Vagina (tissue), 2 donors: Measurements from ENCODE around the gene GCDH. TPM values are rescaled to one million over a fixed set of nuclear protein-coding genes. Genes with fewer than 3 reads are reported as not detected.

ENCODE experiments used
- DNase-seq, 2 donors: peaks; one replicate each; pipeline ENCODE4 v3.0.0-alpha.2; 2017; ENCODE audit errors: extremely low spot score in 2 of 2
- H3K27ac ChIP-seq: fragments of 200-600 bp; sonication (generic); one replicate; pipeline ENCODE4 v1.5.1; 2019
- H3K27me3 ChIP-seq: fragments of 200-600 bp; sonication (generic); one replicate; pipeline ENCODE4 v1.5.1; 2019
- H3K36me3 ChIP-seq, 2 donors: fragments of 200-600 bp; sonication (generic); one replicate each; pipeline ENCODE4 v1.5.1; 2017 to 2019
- H3K4me1 ChIP-seq: fragments of 200-600 bp; sonication (generic); one replicate; pipeline ENCODE4 v1.5.1; 2019
- H3K4me3 ChIP-seq, 2 donors: fragments of 200-600 bp; sonication (generic); 1 replicate in 1 of 2; 2 replicates in 1 of 2; pipeline ENCODE4 v1.5.1; 2016 to 2019
- H3K9me3 ChIP-seq: fragments of 200-600 bp; sonication (generic); one replicate; pipeline ENCODE4 v1.5.1; 2019
- POLR2A ChIP-seq, 2 donors: fragments of 450-650 bp; IDR thresholded peaks; one replicate each; pipeline ENCODE4 v1.6.1; 2017; ENCODE audit warnings: antibody characterized with exemption in 2 of 2, mild to moderate bottlenecking in 2 of 2, moderate library complexity in 2 of 2
- POLR2AphosphoS5 ChIP-seq, 2 donors: sonication (generic); formaldehyde crosslinking; IDR thresholded peaks; one replicate each; pipeline ENCODE4 v1.9.0; 2017; ENCODE audit warnings: antibody characterized with exemption in 2 of 2, mild to moderate bottlenecking in 2 of 2, low read depth in 1 of 2; ENCODE audit not compliant: insufficient read depth in 1 of 2
- intact Hi-C: fragments of 100-400 bp; cut with DNase I; formaldehyde crosslinking; loops from one replicate; pipeline ENCODE4 v1.15.1; 2023
- total RNA-seq: library from RNA; depleted of rRNA; stranded (reverse); fragments of >200 nt; gene quantifications from one replicate; pipeline ENCODE4 v1.2.3, GENCODE V29; 2016
- TF ChIP-seq, protein P1 (sequence below), 3 experiments: fragments of 450-650 bp in 2 of 3; fragments of 200-600 bp in 1 of 3; sonication (generic) in 1 of 3; IDR thresholded peaks; one replicate each; pipeline ENCODE4 v1.5.1; 2017 to 2019; ENCODE audit warnings: antibody characterized with exemption in 3 of 3, mild to moderate bottlenecking in 2 of 3, moderate library complexity in 2 of 3

GCDH gene
- total RNA-seq, 1 donor from 2014 or later, result 23.6 TPM

DNA sequence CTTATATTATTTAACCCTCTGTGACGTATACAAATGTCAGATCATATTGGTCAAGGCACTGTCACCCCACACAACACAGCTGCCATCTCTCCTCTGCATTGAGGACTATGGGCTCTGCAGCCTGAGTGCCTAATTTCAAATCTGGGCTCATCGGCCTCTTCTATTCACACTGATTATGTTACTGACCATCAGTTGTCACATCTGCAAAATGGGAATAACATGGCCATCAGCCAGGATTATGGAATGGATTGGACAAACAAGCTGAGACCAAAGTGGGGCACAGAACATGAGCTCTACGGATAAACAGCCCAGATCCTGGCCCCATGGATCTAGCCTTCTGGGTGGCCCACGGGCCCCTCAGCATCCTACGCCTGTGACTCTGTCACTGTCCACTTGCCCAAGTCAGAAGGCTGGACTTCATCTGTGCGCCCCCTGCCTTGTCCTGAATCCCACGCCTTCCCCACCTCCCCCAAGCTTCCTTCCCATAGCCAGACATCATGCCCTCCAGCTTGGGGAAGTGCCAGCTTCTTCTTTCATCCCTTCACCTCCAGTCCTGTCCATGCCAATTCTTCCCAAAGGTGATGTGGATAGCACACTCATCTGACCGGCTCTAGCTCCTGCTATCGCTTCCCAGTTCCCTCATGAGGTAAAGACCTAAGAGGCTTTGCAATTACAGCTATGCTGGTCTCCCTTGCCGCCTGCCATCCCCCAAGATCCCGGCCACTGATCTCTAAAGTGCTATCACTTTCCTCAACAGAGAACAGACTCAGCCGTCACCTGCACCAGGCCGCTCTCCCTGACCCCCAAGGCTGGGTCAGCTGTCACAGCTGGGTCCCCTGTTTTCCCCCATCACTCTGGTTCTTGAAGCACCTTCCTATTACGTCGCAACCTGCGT is 41.7 kb downstream of the GCDH start:
- H3K36me3 ChIP-seq, result peaks cover 0 to 21% of the 10 kb centered on the region in 2 donors
- no peak for DNase-seq
- intact Hi-C loops, result no loop called here

DNA sequence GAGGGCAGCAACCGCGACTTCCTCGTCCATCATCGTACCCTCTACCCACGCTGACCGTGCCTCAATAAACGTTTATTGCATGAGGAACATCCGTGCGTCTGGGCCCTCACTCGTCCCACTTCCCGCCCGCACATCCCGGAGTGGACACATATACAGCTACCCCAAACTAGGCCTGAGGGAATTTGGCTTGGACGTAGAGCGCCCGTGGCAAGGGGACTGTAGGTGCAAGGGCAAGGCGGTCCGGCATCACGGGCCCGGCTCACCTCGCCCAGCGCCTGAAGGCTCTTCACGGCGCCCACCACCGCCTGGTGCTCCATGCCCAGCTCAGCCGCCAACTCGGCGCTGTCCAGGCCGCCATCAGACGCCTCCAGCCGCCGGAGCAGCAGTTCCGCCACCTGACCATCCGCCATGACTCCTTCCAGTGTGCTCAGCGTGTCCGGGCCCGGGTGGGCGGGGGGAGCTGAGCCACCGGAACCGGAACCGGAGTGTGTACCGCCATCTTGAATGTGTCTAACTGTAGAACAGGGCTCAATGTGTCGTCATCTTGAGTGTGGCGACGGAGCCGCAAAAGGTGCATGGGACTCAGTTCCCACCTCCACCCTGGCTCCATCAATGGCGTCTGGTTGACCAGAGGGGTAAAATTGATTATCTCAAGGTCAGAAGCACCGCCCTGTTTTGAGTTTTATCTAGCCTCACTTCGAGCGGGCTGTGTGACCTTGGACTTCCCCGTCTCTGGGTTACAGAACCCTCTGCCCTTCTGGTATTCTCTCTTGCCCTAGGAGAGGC is 42.5 kb downstream of the GCDH start, which contains the start of gene FARSA:
FARSA (minus strand) TSS at position 425 of the 786 bp plus-strand sequence; CDS start at position 410, 15 bp downstream.
- H3K36me3 ChIP-seq, result peaks cover 0 to 13% of the 10 kb centered on the region in 2 donors
- no peaks in the 10 kb centered on the region for H3K9me3 ChIP-seq
- no peak for DNase-seq
- H3K4me3 ChIP-seq, result peak within 1 kb of the TSS; percentile 87 to 90
- H3K27me3 ChIP-seq, result no peaks in the 10 kb centered on the region
- H3K27ac ChIP-seq, result peak within 1 kb of the TSS; percentile 75
- TF ChIP-seq POLR2A (IDR thresholded peaks at IDR 0.05) (no peak), POLR2AphosphoS5 (IDR thresholded peaks at IDR 0.05; ENCODE audit: insufficient read depth in 1 of 2, low read depth in 1 of 2) (peak; percentile 90 to 95)
- intact Hi-C loops, result no loop called here
- H3K4me1 ChIP-seq, result peaks cover 27% of the 10 kb centered on the region

More for the DNA sequence above, 41.7 kb downstream of the GCDH start:
- no peak for TF ChIP-seq POLR2A (IDR thresholded peaks at IDR 0.05)
- Histone ChIP-seq H3K4me1 (peaks cover 24% of the 10 kb centered on the region), H3K27me3 (no peaks in the 10 kb centered on the region), H3K27ac (peak overlapping the region; percentile 75), H3K4me3 (peak overlapping the region; percentile 87 to 90), H3K9me3 (no peaks in the 10 kb centered on the region)

DNA sequence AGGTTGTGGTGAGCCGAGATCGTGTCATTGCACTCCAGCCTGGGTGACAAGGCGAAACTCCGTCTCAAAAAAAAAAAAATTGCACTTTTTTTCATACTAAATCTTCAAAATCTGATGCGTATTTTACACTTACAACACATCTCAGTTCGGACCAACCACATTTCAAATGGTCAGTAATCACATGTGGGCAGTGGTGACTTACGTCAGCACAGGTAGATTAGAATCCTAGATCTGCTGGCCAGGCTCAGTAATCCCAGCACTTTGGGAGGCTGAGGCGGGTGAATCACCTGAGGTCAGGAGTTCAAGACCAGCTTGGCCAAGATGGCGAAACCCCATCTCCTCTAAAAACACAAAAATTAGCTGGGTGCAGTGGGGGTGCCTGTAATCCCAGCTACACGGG is 44.1 kb downstream of the GCDH start:
- Histone ChIP-seq H3K36me3 (peaks cover 0 to 6% of the 10 kb centered on the region in 2 donors), H3K27ac (no peak overlapping the region), H3K4me1 (peaks cover 37% of the 10 kb centered on the region), H3K9me3 (no peaks in the 10 kb centered on the region), H3K4me3 (no peak overlapping the region), H3K27me3 (no peaks in the 10 kb centered on the region)
- DNase-seq, result no peak
- TF ChIP-seq POLR2AphosphoS5 (IDR thresholded peaks at IDR 0.05; ENCODE audit: insufficient read depth in 1 of 2, low read depth in 1 of 2) (no peak), POLR2A (IDR thresholded peaks at IDR 0.05) (no peak)
- TF ChIP-seq, protein P1, sequence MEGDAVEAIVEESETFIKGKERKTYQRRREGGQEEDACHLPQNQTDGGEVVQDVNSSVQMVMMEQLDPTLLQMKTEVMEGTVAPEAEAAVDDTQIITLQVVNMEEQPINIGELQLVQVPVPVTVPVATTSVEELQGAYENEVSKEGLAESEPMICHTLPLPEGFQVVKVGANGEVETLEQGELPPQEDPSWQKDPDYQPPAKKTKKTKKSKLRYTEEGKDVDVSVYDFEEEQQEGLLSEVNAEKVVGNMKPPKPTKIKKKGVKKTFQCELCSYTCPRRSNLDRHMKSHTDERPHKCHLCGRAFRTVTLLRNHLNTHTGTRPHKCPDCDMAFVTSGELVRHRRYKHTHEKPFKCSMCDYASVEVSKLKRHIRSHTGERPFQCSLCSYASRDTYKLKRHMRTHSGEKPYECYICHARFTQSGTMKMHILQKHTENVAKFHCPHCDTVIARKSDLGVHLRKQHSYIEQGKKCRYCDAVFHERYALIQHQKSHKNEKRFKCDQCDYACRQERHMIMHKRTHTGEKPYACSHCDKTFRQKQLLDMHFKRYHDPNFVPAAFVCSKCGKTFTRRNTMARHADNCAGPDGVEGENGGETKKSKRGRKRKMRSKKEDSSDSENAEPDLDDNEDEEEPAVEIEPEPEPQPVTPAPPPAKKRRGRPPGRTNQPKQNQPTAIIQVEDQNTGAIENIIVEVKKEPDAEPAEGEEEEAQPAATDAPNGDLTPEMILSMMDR (IDR thresholded peaks at IDR 0.05), result no peak
- intact Hi-C loops, result no loop called here

DNA sequence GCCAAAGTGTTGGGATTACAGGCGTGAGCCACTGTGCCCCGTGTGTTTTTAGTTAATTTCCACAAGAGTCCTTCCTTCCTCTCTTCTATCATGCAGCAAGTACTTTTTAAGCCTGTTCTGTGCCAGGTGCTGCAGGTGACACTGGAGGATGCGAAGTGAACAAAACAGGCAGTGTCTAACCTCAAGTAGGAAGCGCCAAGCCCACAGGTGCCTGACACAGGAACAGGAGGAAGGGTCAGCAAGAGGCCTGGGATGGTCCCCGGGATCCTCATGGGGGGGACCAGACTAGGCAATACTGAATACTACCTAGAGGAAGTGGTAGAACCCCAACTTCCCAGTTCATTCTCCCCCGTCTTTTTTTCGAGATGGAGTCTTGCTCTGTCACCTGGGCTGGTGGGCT is 45.6 kb downstream of the GCDH start:
- intact Hi-C loops, result no loop called here
- DNase-seq, result no peak
- Histone ChIP-seq H3K36me3 (peaks cover 0 to 21% of the 10 kb centered on the region in 2 donors), H3K4me3 (no peak overlapping the region), H3K4me1 (peaks cover 50% of the 10 kb centered on the region), H3K27ac (no peak overlapping the region), H3K9me3 (no peaks in the 10 kb centered on the region), H3K27me3 (no peaks in the 10 kb centered on the region)
- TF ChIP-seq, protein P1 (IDR thresholded peaks at IDR 0.05), result no peak
- TF ChIP-seq POLR2AphosphoS5 (IDR thresholded peaks at IDR 0.05; ENCODE audit: insufficient read depth in 1 of 2, low read depth in 1 of 2) (no peak), POLR2A (IDR thresholded peaks at IDR 0.05) (no peak)

DNA sequence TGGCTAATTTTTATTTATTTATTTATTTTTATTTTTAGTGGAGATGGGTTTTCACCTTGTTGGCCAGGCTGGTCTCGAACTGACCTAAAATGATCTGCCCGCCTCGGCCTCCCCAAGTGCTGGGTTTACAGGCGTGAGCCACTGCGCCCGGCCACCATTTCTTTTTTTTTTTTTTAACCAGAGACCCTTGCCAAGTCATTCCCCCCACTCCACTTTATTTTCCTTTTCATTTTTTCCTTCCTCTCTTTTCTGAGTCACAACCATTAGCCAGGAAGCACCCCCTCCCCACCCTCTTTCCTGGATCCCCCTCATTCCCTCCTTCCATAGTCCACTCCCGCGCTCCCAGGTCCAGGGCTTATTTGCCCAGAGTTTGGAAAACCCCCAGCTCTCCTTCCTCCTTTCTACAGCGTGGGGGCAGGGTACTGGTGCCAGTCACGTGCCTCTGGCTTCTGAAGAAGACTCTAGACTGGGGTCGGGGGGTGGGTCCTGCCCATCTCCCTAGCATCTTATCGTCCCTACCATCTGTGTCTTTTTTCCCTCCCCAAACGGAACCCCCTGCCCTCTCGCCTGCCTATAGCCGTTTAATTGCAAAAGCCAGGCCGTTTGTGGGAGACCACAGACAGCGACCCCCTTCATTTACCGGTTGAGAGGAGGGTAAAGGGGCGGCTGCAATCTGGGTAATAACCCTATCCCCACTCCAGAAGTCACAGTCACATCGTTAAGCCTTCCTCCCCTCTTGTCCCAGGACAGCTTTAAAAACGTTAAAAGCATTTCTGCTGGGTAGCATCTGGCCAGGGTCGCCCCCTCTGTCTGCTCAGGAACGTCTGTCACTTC is 46.4 kb downstream of the GCDH start:
- H3K36me3 ChIP-seq, result peaks cover 0 to 28% of the 10 kb centered on the region in 2 donors
- H3K4me3 ChIP-seq, result peak overlapping the region; percentile 97 to 100
- TF ChIP-seq, protein P1 (IDR thresholded peaks at IDR 0.05), result no peak
- TF ChIP-seq POLR2AphosphoS5 (IDR thresholded peaks at IDR 0.05; ENCODE audit: insufficient read depth in 1 of 2, low read depth in 1 of 2) (no peak), POLR2A (IDR thresholded peaks at IDR 0.05) (no peak)
- DNase-seq, result no peak
- H3K9me3 ChIP-seq, result no peaks in the 10 kb centered on the region
- peak overlapping the region; percentile 55 for H3K27ac ChIP-seq
- no peaks in the 10 kb centered on the region for H3K27me3 ChIP-seq
- intact Hi-C loops, result no loop called here
- H3K4me1 ChIP-seq, result peaks cover 50% of the 10 kb centered on the region
